Prostate gland (tissue), 2 donors: ENCODE data around the gene CAPZA2.

Experiments used
- CTCF ChIP-seq, 4 experiments: fragments of 200-600 bp in 2 of 4; fragments of 450-650 bp in 2 of 4; sonication (generic) in 2 of 4; IDR thresholded peaks; 1 replicate in 3 of 4; 2 replicates in 1 of 4; pipeline ENCODE4 v1.5.1; 2016 to 2019; ENCODE audit warnings: antibody characterized with exemption in 4 of 4, mild to moderate bottlenecking in 2 of 4, moderate library complexity in 2 of 4
- POLR2A ChIP-seq: fragments of 450-650 bp; IDR thresholded peaks from one replicate; pipeline ENCODE4 v1.6.1; 2016; ENCODE audit warnings: antibody characterized with exemption, mild to moderate bottlenecking

- no peak for TF ChIP-seq CTCF (IDR thresholded peaks at IDR 0.05)
- TF ChIP-seq POLR2A, result no peak
Measured at GRCh38 chr7:116955801-116956476, 93.6 kb downstream of the CAPZA2 start.
